Astrocyte (in vitro differentiated cells and primary cell): ENCODE data around the gene GJC1. TPM values are rescaled to one million over a fixed set of nuclear protein-coding genes. Genes with fewer than 3 reads are reported as not detected.
A peak's percentile ranks its signal among the peaks of the same experiment; 100 is the strongest.

Experiments used
- DNase-seq: peaks from one replicate; pipeline ENCODE4 v3.0.0-alpha.2; 2010; ENCODE audit warnings: low read depth
- FAIRE-seq: peaks from 2 replicates; lab custom pipeline; 2011; peaks lifted over from hg19 to GRCh38; lab: Jason Lieb, UNC
- H2AFZ ChIP-seq: 2 replicates; pipeline ENCODE4 v1.6.0; 2012; ENCODE audit warnings: low read depth, low read length, inconsistent platforms
- H3K27ac ChIP-seq: 2 replicates; pipeline ENCODE4 v1.5.1; 2011; ENCODE audit warnings: low read depth, low read length, inconsistent platforms
- H3K27me3 ChIP-seq: 2 replicates; pipeline ENCODE4 v1.6.0; 2011; ENCODE audit warnings: low read length, inconsistent platforms; ENCODE audit not compliant: insufficient read depth
- H3K36me3 ChIP-seq: 2 replicates; pipeline ENCODE4 v1.5.1; 2011; ENCODE audit warnings: low read length, inconsistent platforms; ENCODE audit not compliant: insufficient read depth
- H3K4me1 ChIP-seq: 2 replicates; pipeline ENCODE4 v1.5.1; 2011; ENCODE audit warnings: low read length, inconsistent platforms; ENCODE audit not compliant: insufficient read depth
- H3K4me2 ChIP-seq: 2 replicates; pipeline ENCODE4 v1.6.0; 2012; ENCODE audit warnings: low read length, inconsistent platforms
- H3K4me3 ChIP-seq: 2 replicates; pipeline ENCODE4 v1.5.1; 2011; ENCODE audit warnings: low read depth, mild to moderate bottlenecking, low read length, inconsistent platforms; ENCODE audit not compliant: insufficient read depth
- H3K79me2 ChIP-seq: 2 replicates; pipeline ENCODE4 v1.6.0; 2012; ENCODE audit warnings: mild to moderate bottlenecking, low read length, inconsistent platforms; ENCODE audit not compliant: insufficient read depth
- H3K9ac ChIP-seq: 2 replicates; pipeline ENCODE4 v1.6.0; 2012; ENCODE audit warnings: mild to moderate bottlenecking, low read length, inconsistent platforms
- H3K9me3 ChIP-seq: 2 replicates; pipeline ENCODE4 v1.5.1; 2012; ENCODE audit warnings: low read depth, mild to moderate bottlenecking, low read length, inconsistent platforms; ENCODE audit not compliant: insufficient read depth
- H4K20me1 ChIP-seq: 2 replicates; pipeline ENCODE4 v1.6.0; 2012; ENCODE audit warnings: low read length, inconsistent platforms; ENCODE audit not compliant: insufficient read depth
- H3K27ac Mint-ChIP-seq: one replicate; pipeline ENCODE4 v1.8.0; 2021; ENCODE audit warnings: mild to moderate bottlenecking, mixed read lengths; ENCODE audit not compliant: unreplicated experiment
- H3K27me3 Mint-ChIP-seq: one replicate; pipeline ENCODE4 v1.8.0; 2021; ENCODE audit warnings: low read depth, mixed read lengths; ENCODE audit not compliant: unreplicated experiment
- H3K36me3 Mint-ChIP-seq: one replicate; pipeline ENCODE4 v1.8.0; 2021; ENCODE audit warnings: low read depth, mixed read lengths; ENCODE audit not compliant: unreplicated experiment
- H3K4me1 Mint-ChIP-seq: one replicate; pipeline ENCODE4 v1.8.0; 2021; ENCODE audit warnings: low read depth, mixed read lengths; ENCODE audit not compliant: unreplicated experiment
- H3K4me3 Mint-ChIP-seq: one replicate; pipeline ENCODE4 v1.8.0; 2021; ENCODE audit warnings: mild to moderate bottlenecking, moderate library complexity, mixed read lengths; ENCODE audit not compliant: unreplicated experiment
- H3K9me3 Mint-ChIP-seq: one replicate; pipeline ENCODE4 v1.8.0; 2021; ENCODE audit warnings: mild to moderate bottlenecking, mixed read lengths; ENCODE audit not compliant: unreplicated experiment
- EZH2 ChIP-seq: IDR thresholded peaks from 2 replicates; pipeline ENCODE4 v1.6.1; 2012; ENCODE audit warnings: mild to moderate bottlenecking, low read length, inconsistent platforms; ENCODE audit not compliant: insufficient read depth
- total RNA-seq: library from RNA; stranded (reverse); gene quantifications from 2 replicates; pipeline ENCODE4 v1.2.1, GENCODE V29; 2021
- TF ChIP-seq, protein P1 (sequence below): IDR thresholded peaks from 2 replicates; pipeline ENCODE4 v1.5.1; 2011; ENCODE audit warnings: low read depth, mild to moderate bottlenecking, inconsistent platforms, low read length, moderate library complexity; ENCODE audit not compliant: insufficient read depth

The GJC1 gene
- total RNA-seq, 1 donor from 2014 or later: 38.4 TPM

DNA sequence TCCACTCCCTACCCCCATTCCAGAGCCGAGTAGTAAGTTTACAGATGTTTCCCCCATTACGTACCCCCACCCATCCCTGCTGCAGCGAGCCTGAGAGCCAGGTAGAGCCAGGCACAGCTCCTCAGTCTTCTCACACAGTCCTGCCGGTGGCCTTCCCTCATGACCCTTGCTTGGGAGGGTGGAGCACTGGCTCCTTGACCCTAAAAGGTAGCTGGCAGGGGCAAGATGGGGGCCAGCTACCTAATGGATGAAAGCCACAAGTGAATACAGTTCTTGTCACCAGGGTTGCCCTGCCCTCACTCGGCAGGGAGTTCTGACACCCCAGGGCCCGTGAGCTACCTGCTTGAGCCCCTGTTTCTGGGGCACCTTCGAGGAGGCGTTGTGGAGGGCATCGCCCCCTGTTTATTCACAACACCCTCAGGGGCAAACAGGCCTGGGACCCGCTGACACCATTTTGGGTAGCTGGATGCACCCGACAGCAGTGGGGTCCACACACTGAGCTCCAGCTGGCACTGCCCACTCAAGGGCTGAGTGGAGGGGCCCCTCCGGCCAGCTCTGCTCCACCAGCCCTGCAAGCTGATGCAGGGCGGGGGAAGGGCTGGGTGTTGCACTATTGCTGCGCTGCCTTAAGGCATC, 49.1 kb downstream of the GJC1 start:
- Mint-ChIP-seq H3K4me3 (no peak overlapping the region), H3K27me3 (peaks cover 6% of the 10 kb centered on the region), H3K27ac (no peak overlapping the region), H3K9me3 (no peaks in the 10 kb centered on the region), H3K4me1 (peaks cover 2% of the 10 kb centered on the region), H3K36me3 (no peaks in the 10 kb centered on the region)
- no peaks in the 10 kb centered on the region for H3K27me3 ChIP-seq
- no peak overlapping the region for H3K27ac ChIP-seq
- H3K9ac ChIP-seq: no peak overlapping the region
- H3K36me3 ChIP-seq: no peaks in the 10 kb centered on the region
- TF ChIP-seq, protein P1, sequence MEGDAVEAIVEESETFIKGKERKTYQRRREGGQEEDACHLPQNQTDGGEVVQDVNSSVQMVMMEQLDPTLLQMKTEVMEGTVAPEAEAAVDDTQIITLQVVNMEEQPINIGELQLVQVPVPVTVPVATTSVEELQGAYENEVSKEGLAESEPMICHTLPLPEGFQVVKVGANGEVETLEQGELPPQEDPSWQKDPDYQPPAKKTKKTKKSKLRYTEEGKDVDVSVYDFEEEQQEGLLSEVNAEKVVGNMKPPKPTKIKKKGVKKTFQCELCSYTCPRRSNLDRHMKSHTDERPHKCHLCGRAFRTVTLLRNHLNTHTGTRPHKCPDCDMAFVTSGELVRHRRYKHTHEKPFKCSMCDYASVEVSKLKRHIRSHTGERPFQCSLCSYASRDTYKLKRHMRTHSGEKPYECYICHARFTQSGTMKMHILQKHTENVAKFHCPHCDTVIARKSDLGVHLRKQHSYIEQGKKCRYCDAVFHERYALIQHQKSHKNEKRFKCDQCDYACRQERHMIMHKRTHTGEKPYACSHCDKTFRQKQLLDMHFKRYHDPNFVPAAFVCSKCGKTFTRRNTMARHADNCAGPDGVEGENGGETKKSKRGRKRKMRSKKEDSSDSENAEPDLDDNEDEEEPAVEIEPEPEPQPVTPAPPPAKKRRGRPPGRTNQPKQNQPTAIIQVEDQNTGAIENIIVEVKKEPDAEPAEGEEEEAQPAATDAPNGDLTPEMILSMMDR: no peak
- no peak for TF ChIP-seq EZH2
- H3K4me3 ChIP-seq: no peak overlapping the region
- H4K20me1 ChIP-seq: no peaks in the 10 kb centered on the region
- H3K4me1 ChIP-seq: peaks cover 7% of the 10 kb centered on the region
- no peak overlapping the region for H3K4me2 ChIP-seq
- no peak for FAIRE-seq
- H3K9me3 ChIP-seq: no peaks in the 10 kb centered on the region
- DNase-seq: no peak
- no peaks in the 10 kb centered on the region for H3K79me2 ChIP-seq
- no peak overlapping the region for H2AFZ ChIP-seq

DNA sequence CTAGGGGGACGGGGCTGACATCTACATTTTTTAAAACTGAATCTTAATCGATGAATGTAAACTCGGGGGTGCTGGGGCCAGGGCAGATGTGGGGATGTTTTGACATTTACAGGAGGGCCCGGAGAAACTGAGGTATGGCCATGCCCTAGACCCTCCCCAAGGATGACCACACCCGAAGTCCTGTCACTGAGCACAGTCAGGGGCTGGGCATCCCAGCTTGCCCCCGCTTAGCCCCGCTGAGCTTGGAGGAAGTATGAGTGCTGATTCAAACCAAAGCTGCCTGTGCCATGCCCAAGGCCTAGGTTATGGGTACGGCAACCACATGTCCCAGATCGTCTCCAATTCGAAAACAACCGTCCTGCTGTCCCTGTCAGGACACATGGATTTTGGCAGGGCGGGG, 49.9 kb downstream of the GJC1 start:
- DNase-seq: no peak
- H3K4me3 Mint-ChIP-seq: no peak overlapping the region
- H3K36me3 Mint-ChIP-seq: no peaks in the 10 kb centered on the region
- Histone ChIP-seq H4K20me1 (no peaks in the 10 kb centered on the region), H3K9ac (no peak overlapping the region), H3K36me3 (no peaks in the 10 kb centered on the region), H3K4me1 (peaks cover 10% of the 10 kb centered on the region), H3K27ac (no peak overlapping the region), H3K4me2 (no peak overlapping the region), H3K79me2 (no peaks in the 10 kb centered on the region), H3K4me3 (no peak overlapping the region), H3K27me3 (no peaks in the 10 kb centered on the region), H2AFZ (no peak overlapping the region), H3K9me3 (no peaks in the 10 kb centered on the region)
- peaks cover 2% of the 10 kb centered on the region for H3K4me1 Mint-ChIP-seq
- H3K27me3 Mint-ChIP-seq: peaks cover 6% of the 10 kb centered on the region
- H3K9me3 Mint-ChIP-seq: no peaks in the 10 kb centered on the region
- no peak overlapping the region for H3K27ac Mint-ChIP-seq
- no peak for FAIRE-seq
- TF ChIP-seq EZH2: no peak
- TF ChIP-seq, protein P1: no peak

DNA sequence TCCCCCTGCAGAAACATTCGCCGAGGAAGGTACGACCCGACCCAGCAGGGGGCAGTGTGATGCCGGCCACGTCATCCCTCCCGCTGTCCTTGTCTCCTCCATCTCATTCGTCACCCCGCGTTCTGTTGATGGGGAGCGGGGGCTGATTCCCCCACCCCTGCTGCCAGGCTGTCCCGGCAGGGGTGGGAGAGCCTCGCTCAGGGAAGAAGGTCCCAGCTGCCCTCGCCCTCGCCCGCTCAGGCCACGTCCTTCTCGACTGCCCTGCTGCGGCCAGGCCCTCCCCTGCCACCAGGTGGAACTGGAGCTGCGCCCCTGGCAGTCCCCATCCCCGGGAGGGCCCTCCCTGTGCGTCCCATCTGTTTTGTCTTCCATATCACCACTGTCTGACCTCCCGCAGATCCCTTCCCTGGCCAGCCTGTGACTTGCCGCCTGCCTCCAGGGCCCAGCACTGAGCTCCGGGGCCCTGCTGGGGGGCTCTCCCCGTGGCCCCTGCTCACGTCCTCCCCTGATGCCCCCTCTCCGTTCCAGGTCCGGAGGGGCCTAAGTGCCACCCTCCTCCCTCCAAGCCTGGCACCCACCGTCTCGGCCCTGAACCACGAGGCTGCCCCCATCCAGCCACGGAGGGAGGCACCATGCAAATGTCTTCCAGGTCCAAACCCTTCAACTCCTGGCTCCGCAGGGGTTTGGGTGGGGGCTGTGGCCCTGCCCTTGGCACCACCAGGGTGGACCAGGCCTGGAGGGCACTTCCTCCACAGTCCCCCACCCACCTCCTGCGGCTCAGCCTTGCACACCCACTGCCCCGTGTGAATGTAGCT, 50.7 kb downstream of the GJC1 start:
- Histone ChIP-seq H3K9me3 (no peaks in the 10 kb centered on the region), H4K20me1 (no peaks in the 10 kb centered on the region), H3K27me3 (no peaks in the 10 kb centered on the region), H3K9ac (peak overlapping the region; percentile 77), H3K27ac (no peak overlapping the region), H3K79me2 (no peaks in the 10 kb centered on the region), H2AFZ (peak overlapping the region; percentile 89), H3K4me2 (peak overlapping the region; percentile 87), H3K4me3 (peak overlapping the region; percentile 54), H3K36me3 (no peaks in the 10 kb centered on the region), H3K4me1 (peaks cover 13% of the 10 kb centered on the region)
- TF ChIP-seq EZH2: no peak
- TF ChIP-seq, protein P1: peak; percentile 85
- peak overlapping the region; percentile 47 for H3K27ac Mint-ChIP-seq
- DNase-seq (peak; percentile 54), FAIRE-seq (no peak)
- peaks cover 2% of the 10 kb centered on the region for H3K4me1 Mint-ChIP-seq
- H3K4me3 Mint-ChIP-seq: peak overlapping the region; percentile 34
- H3K27me3 Mint-ChIP-seq: peaks cover 6% of the 10 kb centered on the region
- H3K9me3 Mint-ChIP-seq: no peaks in the 10 kb centered on the region
- no peaks in the 10 kb centered on the region for H3K36me3 Mint-ChIP-seq
